ENCODE results near the gene CDCA3. TPM values are rescaled to one million over a fixed set of nuclear protein-coding genes. Genes with fewer than 3 reads are reported as not detected.

Gene CDCA3
- total RNA-seq, 1 experiment from 2014 or later = 92.0 TPM

GRCh38 chr12:6817662-6818157, 33.4 kb downstream of the CDCA3 start:
- ChIA-PET POLR2A (ENCODE audit: unreplicated experiment) (no interaction called here), CTCF (no interaction called here)
- Histone ChIP-seq H3K4me2 (ENCODE audit: low read length) (no peak overlapping the region), H3K9me2 (replicated peaks; ENCODE audit: low read length) (no peaks in the 10 kb centered on the region), H4K20me1 (ENCODE audit: low read length) (no peaks in the 10 kb centered on the region), H3K4me3 (ENCODE audit: low read length) (no peak overlapping the region), H2AFZ (ENCODE audit: low read length) (no peak overlapping the region), H3K4me1 (ENCODE audit: insufficient read depth, low read length) (no peaks in the 10 kb centered on the region), H3K79me2 (ENCODE audit: low read length) (no peaks in the 10 kb centered on the region), H3K9ac (ENCODE audit: low read length) (no peak overlapping the region), H3F3A (ENCODE audit: low read length, unreplicated experiment) (no peaks in the 10 kb centered on the region), H3K27me3 (ENCODE audit: low read length) (no peaks in the 10 kb centered on the region), H3K36me3 (ENCODE audit: low read depth, low read length) (no peaks in the 10 kb centered on the region), H3K9me3 (ENCODE audit: low read length) (no peaks in the 10 kb centered on the region), H3K27ac (ENCODE audit: low read length) (no peak overlapping the region)
- TF ChIP-seq EZH2phosphoT487 (IDR thresholded peaks at IDR 0.05; ENCODE audit: borderline replicate concordance, low read length) (no peak), CTCF (conservative IDR thresholded peaks at IDR 0.05; ENCODE audit: low read depth, low read length) (no peak), EZH2 (IDR thresholded peaks at IDR 0.05; ENCODE audit: low read length, unreplicated experiment) (no peak)
- intact Hi-C loops (cut with micrococcal nuclease) = no loop called here
- BruUV-seq (replicated peaks) = no TSS peak
- DNase-seq = no peak
- no peak for ATAC-seq

GRCh38 chr12:6817098-6817497, 34.0 kb downstream of the CDCA3 start:
- H3K4me3 ChIP-seq (ENCODE audit: low read length) = no peak overlapping the region
- H3K9me3 ChIP-seq (ENCODE audit: low read length) = no peaks in the 10 kb centered on the region
- POLR2A ChIA-PET (ENCODE audit: unreplicated experiment) = no interaction called here
- H3K4me1 ChIP-seq (ENCODE audit: insufficient read depth, low read length) = no peaks in the 10 kb centered on the region
- no peaks in the 10 kb centered on the region for H3K27me3 ChIP-seq (ENCODE audit: low read length)
- intact Hi-C loops (cut with micrococcal nuclease) = no loop called here
- H3K79me2 ChIP-seq (ENCODE audit: low read length) = no peaks in the 10 kb centered on the region
- TF ChIP-seq EZH2phosphoT487 (IDR thresholded peaks at IDR 0.05; ENCODE audit: borderline replicate concordance, low read length) (no peak), CTCF (conservative IDR thresholded peaks at IDR 0.05; ENCODE audit: low read depth, low read length) (no peak), EZH2 (IDR thresholded peaks at IDR 0.05; ENCODE audit: low read length, unreplicated experiment) (no peak)
- no peak overlapping the region for H3K9ac ChIP-seq (ENCODE audit: low read length)
- H3K9me2 ChIP-seq (replicated peaks; ENCODE audit: low read length) = no peaks in the 10 kb centered on the region
- H3K36me3 ChIP-seq (ENCODE audit: low read depth, low read length) = no peaks in the 10 kb centered on the region
- no peak overlapping the region for H2AFZ ChIP-seq (ENCODE audit: low read length)
- H4K20me1 ChIP-seq (ENCODE audit: low read length) = no peaks in the 10 kb centered on the region
- no peak overlapping the region for H3K27ac ChIP-seq (ENCODE audit: low read length)
- DNase-seq (no peak), ATAC-seq (no peak)
- H3K4me2 ChIP-seq (ENCODE audit: low read length) = no peak overlapping the region
- H3F3A ChIP-seq (ENCODE audit: low read length, unreplicated experiment) = no peaks in the 10 kb centered on the region
- CTCF ChIA-PET = no interaction called here
- BruUV-seq (replicated peaks) = no TSS peak

GRCh38 chr12:6816598-6816997, 34.5 kb downstream of the CDCA3 start:
- H3K36me3 ChIP-seq (ENCODE audit: low read depth, low read length) = no peaks in the 10 kb centered on the region
- H2AFZ ChIP-seq (ENCODE audit: low read length) = no peak overlapping the region
- H4K20me1 ChIP-seq (ENCODE audit: low read length) = no peaks in the 10 kb centered on the region
- no peaks in the 10 kb centered on the region for H3K4me1 ChIP-seq (ENCODE audit: insufficient read depth, low read length)
- ChIA-PET CTCF (no interaction called here), POLR2A (ENCODE audit: unreplicated experiment) (no interaction called here)
- no peak overlapping the region for H3K4me3 ChIP-seq (ENCODE audit: low read length)
- intact Hi-C loops (cut with micrococcal nuclease) = no loop called here
- BruUV-seq (replicated peaks) = no TSS peak
- H3K9me2 ChIP-seq (replicated peaks; ENCODE audit: low read length) = no peaks in the 10 kb centered on the region
- no peaks in the 10 kb centered on the region for H3K27me3 ChIP-seq (ENCODE audit: low read length)
- no peaks in the 10 kb centered on the region for H3K79me2 ChIP-seq (ENCODE audit: low read length)
- H3K4me2 ChIP-seq (ENCODE audit: low read length) = no peak overlapping the region
- H3F3A ChIP-seq (ENCODE audit: low read length, unreplicated experiment) = no peaks in the 10 kb centered on the region
- H3K9me3 ChIP-seq (ENCODE audit: low read length) = no peaks in the 10 kb centered on the region
- TF ChIP-seq CTCF (conservative IDR thresholded peaks at IDR 0.05; ENCODE audit: low read depth, low read length) = no peak
- DNase-seq (no peak), ATAC-seq (no peak)
- H3K9ac ChIP-seq (ENCODE audit: low read length) = no peak overlapping the region
- no peak overlapping the region for H3K27ac ChIP-seq (ENCODE audit: low read length)

Measured in PC-3 (cell line).